ENCODE results near the gene KBTBD13. TPM values are rescaled to one million over a fixed set of nuclear protein-coding genes. Genes with fewer than 3 reads are reported as not detected.
A peak's percentile ranks its signal among the peaks of the same experiment; 100 is the strongest.

KBTBD13 gene
- total RNA-seq, 1 donor from 2014 or later = not detected

DNA sequence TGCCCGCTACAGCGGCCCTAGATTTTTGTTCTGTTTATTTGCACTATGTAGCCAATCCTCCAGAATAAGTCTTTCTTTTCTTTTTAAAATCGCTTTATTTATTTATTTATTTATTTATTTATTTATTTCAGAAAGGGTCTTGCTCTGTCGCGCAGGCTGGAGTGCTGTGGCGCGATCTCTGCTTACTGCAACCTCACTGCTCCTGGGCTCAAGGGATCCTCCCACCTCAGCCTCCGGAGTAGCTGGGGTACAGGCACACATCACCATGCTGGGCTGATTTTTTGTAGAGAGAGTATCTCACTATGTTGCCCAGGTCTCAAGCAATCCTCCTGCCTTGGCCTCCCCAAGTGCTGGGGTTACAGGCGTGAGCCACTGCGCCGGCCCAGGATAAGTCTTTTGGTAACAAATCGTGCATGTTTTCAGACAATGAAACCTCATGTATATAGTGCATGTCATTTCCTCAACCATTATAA lies 46.8 kb upstream of the KBTBD13 start:
- H3K27me3 ChIP-seq (ENCODE audit: control insufficient read depth, insufficient read depth, low read length) = no peaks in the 10 kb centered on the region
- DNase-seq (ENCODE audit: low read depth) = no peak
- TF ChIP-seq, protein P1, sequence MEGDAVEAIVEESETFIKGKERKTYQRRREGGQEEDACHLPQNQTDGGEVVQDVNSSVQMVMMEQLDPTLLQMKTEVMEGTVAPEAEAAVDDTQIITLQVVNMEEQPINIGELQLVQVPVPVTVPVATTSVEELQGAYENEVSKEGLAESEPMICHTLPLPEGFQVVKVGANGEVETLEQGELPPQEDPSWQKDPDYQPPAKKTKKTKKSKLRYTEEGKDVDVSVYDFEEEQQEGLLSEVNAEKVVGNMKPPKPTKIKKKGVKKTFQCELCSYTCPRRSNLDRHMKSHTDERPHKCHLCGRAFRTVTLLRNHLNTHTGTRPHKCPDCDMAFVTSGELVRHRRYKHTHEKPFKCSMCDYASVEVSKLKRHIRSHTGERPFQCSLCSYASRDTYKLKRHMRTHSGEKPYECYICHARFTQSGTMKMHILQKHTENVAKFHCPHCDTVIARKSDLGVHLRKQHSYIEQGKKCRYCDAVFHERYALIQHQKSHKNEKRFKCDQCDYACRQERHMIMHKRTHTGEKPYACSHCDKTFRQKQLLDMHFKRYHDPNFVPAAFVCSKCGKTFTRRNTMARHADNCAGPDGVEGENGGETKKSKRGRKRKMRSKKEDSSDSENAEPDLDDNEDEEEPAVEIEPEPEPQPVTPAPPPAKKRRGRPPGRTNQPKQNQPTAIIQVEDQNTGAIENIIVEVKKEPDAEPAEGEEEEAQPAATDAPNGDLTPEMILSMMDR (IDR thresholded peaks at IDR 0.05; ENCODE audit: insufficient read depth, low read length, poor library complexity, severe bottlenecking) = no peak
- H3K36me3 ChIP-seq (ENCODE audit: control insufficient read depth, insufficient read depth, low read length) = no peaks in the 10 kb centered on the region
- peak overlapping the region; percentile 57 for H3K4me3 ChIP-seq (ENCODE audit: low read depth, low read length)

DNA sequence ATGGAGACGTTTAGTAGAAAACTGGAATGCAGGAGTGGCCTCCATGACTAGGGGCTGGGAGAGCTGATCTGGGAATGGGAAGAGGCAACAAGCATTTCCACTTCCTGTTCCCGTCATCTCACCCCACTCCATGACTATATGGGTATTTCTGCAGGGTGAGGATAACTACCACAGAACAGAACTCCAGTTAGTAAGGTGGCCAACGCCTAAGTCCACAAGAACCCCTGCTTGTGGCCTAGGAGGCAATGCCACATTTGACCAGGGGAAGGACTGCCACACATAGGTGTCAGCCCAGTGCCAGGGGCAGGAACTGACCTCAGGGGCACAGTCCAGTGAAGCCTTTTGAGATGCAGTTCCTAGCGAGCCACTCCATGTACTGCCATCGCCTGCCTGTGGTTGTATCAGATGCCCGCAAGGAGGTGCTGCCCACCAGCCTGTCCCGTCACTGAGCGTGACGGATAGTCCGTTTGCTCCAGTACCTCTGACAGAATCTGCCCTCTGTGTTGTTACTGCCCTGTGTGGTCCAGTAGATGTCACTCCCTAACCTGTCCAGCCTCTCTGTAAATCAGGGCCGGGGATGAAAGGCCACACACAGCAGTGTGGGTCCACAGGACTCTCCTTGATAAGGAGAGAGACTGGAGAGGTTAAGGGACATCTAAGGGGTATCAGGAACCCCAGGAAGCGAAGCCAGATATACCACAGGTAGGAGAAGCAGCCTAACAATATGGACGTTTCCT lies 43.6 kb upstream of the KBTBD13 start:
- H3K36me3 ChIP-seq (ENCODE audit: control insufficient read depth, insufficient read depth, low read length) = no peaks in the 10 kb centered on the region
- TF ChIP-seq, protein P1 (IDR thresholded peaks at IDR 0.05; ENCODE audit: insufficient read depth, low read length, poor library complexity, severe bottlenecking) = peak; percentile 97
- H3K4me3 ChIP-seq (ENCODE audit: low read depth, low read length) = no peak overlapping the region
- no peak for DNase-seq (ENCODE audit: low read depth)
- no peaks in the 10 kb centered on the region for H3K27me3 ChIP-seq (ENCODE audit: control insufficient read depth, insufficient read depth, low read length)

DNA sequence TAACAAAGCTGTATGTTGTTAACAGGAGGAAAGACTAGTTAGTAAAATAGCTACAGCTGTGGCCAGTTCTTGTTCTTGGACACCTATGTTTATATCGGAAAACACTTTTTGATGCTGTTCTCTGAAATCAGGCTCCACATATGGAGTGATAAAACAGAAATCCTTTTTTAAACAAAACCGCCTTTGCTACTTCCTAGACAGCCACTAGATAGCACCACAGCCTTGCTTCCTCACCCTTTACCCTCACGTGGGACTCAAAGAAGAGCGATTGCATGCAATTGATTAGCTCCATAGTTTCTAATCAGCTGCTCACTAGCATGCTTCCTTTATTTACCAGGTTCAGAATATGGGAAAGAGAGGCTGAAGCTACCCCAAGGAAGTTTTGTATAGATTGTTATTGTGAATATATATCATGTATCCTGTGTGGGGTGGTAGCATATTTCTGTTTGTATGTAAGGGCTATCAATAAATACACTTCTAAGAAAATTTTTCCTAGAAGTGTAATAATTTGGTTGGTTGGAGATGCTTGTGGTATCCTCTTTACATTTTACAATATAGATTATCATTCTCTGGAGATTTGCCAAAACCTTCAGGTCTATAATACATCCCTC lies 42.8 kb upstream of the KBTBD13 start:
- H3K27me3 ChIP-seq (ENCODE audit: control insufficient read depth, insufficient read depth, low read length) = no peaks in the 10 kb centered on the region
- H3K4me3 ChIP-seq (ENCODE audit: low read depth, low read length) = no peak overlapping the region
- no peaks in the 10 kb centered on the region for H3K36me3 ChIP-seq (ENCODE audit: control insufficient read depth, insufficient read depth, low read length)
- TF ChIP-seq, protein P1 (IDR thresholded peaks at IDR 0.05; ENCODE audit: insufficient read depth, low read length, poor library complexity, severe bottlenecking) = peak; percentile 61
- no peak for DNase-seq (ENCODE audit: low read depth)

DNA sequence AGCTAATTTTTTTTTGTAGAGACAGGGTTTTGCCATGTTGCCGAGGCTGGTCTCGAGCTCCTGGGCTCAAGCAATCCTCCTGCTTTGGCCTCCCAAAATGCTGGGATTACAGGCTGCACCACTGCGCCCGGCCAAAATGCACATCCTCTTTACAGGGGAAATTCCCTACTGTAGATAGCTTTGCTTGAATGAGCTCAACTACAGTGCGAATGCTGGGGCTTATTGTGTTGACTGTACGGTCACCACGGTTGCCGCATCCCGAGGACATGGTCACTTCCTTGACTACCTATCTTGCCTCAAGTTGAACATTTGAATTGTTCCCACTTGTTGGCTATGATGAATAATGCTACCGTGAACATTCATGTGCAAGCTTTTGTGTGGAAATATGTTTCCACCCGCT lies 41.8 kb upstream of the KBTBD13 start:
- H3K4me3 ChIP-seq (ENCODE audit: low read depth, low read length) = no peak overlapping the region
- TF ChIP-seq, protein P1 (IDR thresholded peaks at IDR 0.05; ENCODE audit: insufficient read depth, low read length, poor library complexity, severe bottlenecking) = no peak
- H3K27me3 ChIP-seq (ENCODE audit: control insufficient read depth, insufficient read depth, low read length) = no peaks in the 10 kb centered on the region
- DNase-seq (ENCODE audit: low read depth) = no peak
- H3K36me3 ChIP-seq (ENCODE audit: control insufficient read depth, insufficient read depth, low read length) = no peaks in the 10 kb centered on the region

DNA sequence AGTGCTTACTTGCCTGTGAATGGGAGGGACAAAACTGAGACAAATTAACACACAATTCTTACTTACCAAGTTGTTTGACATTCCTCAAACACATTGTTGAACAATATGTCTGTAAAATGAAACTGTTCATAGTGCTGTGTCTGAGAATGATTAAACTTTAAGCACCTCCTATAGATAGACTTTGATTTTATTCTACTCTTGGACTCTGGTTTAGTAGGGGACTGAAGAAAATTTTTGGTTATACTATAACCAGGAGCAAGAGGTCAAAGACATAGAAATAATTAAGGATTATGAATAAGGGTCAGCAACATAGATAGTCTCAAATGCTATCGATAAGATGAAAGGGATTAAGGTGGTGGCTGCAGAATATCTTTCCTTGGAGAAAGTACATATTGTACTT lies 39.2 kb upstream of the KBTBD13 start:
- DNase-seq (ENCODE audit: low read depth) = no peak
- Histone ChIP-seq H3K27me3 (ENCODE audit: control insufficient read depth, insufficient read depth, low read length) (no peaks in the 10 kb centered on the region), H3K4me3 (ENCODE audit: low read depth, low read length) (no peak overlapping the region), H3K36me3 (ENCODE audit: control insufficient read depth, insufficient read depth, low read length) (no peaks in the 10 kb centered on the region)
- TF ChIP-seq, protein P1 (IDR thresholded peaks at IDR 0.05; ENCODE audit: insufficient read depth, low read length, poor library complexity, severe bottlenecking) = no peak
